HAP-1 (cell line): Measurements from ENCODE around the gene PDK4.

Source experiments
- DNase-seq, 2 experiments: peaks; one replicate each; pipeline ENCODE4 v3.0.0-alpha.2; 2016 to 2020; ENCODE audit warnings: low spot score in 2 of 2
- H3K27me3 ChIP-seq: fragments of 250-450 bp; sonication (Bioruptor Pico); 2 replicates; pipeline ENCODE4 v1.5.1; 2020; ENCODE audit warnings: low read depth, mild to moderate bottlenecking, moderate library complexity
- H3K36me3 ChIP-seq: fragments of 250-450 bp; sonication (Bioruptor Pico); replicated peaks from 2 replicates; pipeline ENCODE4 v1.5.1; 2020; ENCODE audit warnings: mild to moderate bottlenecking
- H3K4me1 ChIP-seq: fragments of 250-450 bp; sonication (Bioruptor Pico); 2 replicates; pipeline ENCODE4 v1.5.1; 2020; ENCODE audit warnings: mild to moderate bottlenecking
- H3K4me3 ChIP-seq: fragments of 250-450 bp; sonication (Bioruptor Pico); 2 replicates; pipeline ENCODE4 v1.5.1; 2020; ENCODE audit warnings: mild to moderate bottlenecking, moderate library complexity
- H3K9me3 ChIP-seq: fragments of 250-450 bp; sonication (Bioruptor Pico); 2 replicates; pipeline ENCODE4 v1.5.1; 2020; ENCODE audit warnings: mild to moderate bottlenecking, moderate library complexity
- in situ Hi-C: fragments of 300-500 bp; cut with MboI; formaldehyde crosslinking; loops from 3 replicates; pipeline ENCODE4 v1.14.3; 2020; ENCODE audit warnings: low sequenced_read_pairs, inconsistent platforms, mixed read lengths

The PDK4 gene

DNA sequence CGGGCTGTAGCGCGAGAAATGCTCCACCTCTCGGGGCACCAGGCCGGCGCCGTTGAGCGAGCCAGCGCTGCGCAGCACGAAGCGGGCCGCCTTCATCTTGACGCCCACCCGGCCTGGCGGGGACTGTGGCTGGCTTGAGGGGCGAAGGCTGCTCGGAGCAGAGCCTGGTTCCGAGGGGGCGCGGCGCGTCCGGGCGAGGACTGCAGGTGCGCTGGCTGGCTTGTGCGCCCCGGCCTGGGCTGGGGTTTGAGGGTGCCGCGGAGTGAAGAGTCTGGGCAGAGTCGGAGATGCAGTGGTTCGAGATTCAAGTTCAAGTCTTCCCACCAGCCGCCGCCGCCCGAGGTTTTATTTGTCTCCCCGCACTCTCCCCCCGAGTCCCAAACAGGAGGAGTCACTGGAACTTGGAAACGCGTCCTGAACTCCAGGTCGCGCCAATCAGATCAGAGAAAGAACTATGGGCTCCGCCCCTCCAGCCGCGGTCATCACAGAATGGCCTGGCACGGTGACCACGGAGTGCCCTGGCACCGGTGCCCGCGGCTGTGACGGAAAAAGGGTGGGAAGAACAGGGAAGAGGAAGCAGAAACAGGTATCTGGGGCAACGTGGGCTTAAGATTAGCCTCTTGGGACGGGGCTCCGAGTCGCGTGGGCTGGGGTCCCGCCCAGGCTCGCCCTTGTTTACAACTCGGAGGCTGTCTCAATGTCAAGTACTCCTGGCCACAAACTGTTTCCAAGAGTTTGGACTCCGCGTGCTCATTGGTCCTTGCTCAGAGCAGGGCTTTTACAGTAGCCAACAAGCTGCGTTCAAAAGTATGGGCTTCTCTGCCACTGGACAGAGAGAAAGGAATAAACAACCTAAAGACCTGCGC lies at the start of gene PDK4:
TSS of gene PDK4 (minus strand) at position 319 of the 866 bp plus-strand sequence. CDS start at position 96, 223 bp downstream.
- peak in 1 of 2 experiments; percentile 56 for DNase-seq
- no peaks in the 10 kb centered on the region for H3K36me3 ChIP-seq
- peak within 1 kb of the TSS; percentile 38 for H3K4me3 ChIP-seq
- H3K9me3 ChIP-seq = no peaks in the 10 kb centered on the region
- H3K27me3 ChIP-seq = no peaks in the 10 kb centered on the region; the same call in 1 of the 2 replicates
- peaks cover 2% of the 10 kb centered on the region; the same call in 1 of the 2 replicates for H3K4me1 ChIP-seq
- in situ Hi-C loops = no loop called here

DNA sequence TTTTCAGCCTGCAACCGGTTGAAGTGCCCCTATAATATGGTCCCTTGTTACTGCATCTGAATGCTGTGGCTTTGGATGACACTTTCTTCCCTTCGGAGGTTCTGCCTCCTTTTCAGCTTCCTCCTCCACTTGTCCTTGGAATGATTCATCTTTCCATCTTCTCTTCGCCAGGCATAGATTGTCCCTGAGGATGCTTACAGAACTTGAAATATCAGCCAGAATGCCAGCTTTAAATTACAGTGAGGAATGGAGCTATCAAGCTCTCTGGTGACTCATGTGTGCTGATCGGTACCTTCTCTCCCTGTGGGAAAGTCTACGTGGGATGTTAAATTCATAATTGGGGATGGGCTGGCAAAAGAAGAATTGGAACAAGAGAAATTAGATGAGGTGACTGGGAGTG lies 45.9 kb upstream of the PDK4 start:
- in situ Hi-C loops = no loop called here
- no peak overlapping the region for H3K4me3 ChIP-seq
- H3K4me1 ChIP-seq = no peaks in the 10 kb centered on the region
- no peaks in the 10 kb centered on the region; the same call in 1 of the 2 replicates for H3K9me3 ChIP-seq
- peaks cover 42% of the 10 kb centered on the region for H3K27me3 ChIP-seq
- no peak for DNase-seq
- no peaks in the 10 kb centered on the region for H3K36me3 ChIP-seq

- in situ Hi-C loops = no loop called here
- peak; percentile 21 to 70 for DNase-seq
- no peaks in the 10 kb centered on the region; the same call in 1 of the 2 replicates for H3K9me3 ChIP-seq
- H3K4me3 ChIP-seq = no peak overlapping the region
- no peaks in the 10 kb centered on the region for H3K36me3 ChIP-seq
- H3K27me3 ChIP-seq = peaks cover 13% of the 10 kb centered on the region
- 0 out of 2 replicates have a peak, but pooled peaks cover 5% of the 10 kb centered on the region for H3K4me1 ChIP-seq
These were observed 40.0 kb upstream of the PDK4 start for GRCh38 chr7:95636140-95636940.

- DNase-seq = no peak
- no peak overlapping the region for H3K4me3 ChIP-seq
- no peaks in the 10 kb centered on the region for H3K9me3 ChIP-seq
- peaks cover 3% of the 10 kb centered on the region; the same call in 1 of the 2 replicates for H3K27me3 ChIP-seq
- no peaks in the 10 kb centered on the region for H3K36me3 ChIP-seq
- H3K4me1 ChIP-seq = 0 out of 2 replicates have a peak, but pooled peaks cover 5% of the 10 kb centered on the region
- in situ Hi-C loops = no loop called here
These were observed 36.3 kb upstream of the PDK4 start for GRCh38 chr7:95632609-95633008.

DNA sequence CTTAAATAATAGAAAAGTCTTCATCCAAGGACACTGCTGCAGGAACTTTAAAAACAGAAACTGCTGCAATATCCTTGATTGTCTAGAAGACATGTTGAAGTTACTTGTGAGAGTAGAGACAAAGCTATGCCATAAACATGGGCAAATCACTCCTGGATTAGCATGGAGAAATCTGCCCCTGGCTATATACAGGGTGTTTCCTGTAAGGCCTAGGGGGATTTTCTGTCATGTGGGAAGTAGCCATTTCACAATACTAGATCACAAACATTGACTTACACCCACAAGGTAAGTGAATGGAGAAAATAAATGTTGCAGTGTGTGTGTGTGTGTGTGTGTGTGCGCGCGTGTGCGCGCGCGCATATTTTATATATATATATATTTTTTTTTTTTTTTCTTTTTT lies 35.2 kb upstream of the PDK4 start:
- in situ Hi-C loops = no loop called here
- peaks cover 3% of the 10 kb centered on the region; the same call in 1 of the 2 replicates for H3K27me3 ChIP-seq
- H3K9me3 ChIP-seq = no peaks in the 10 kb centered on the region
- DNase-seq = no peak
- no peaks in the 10 kb centered on the region for H3K36me3 ChIP-seq
- H3K4me3 ChIP-seq = no peak overlapping the region
- 0 out of 2 replicates have a peak, but pooled peaks cover 2% of the 10 kb centered on the region for H3K4me1 ChIP-seq

GRCh38 chr7:95630702-95631458 lies 34.6 kb upstream of the PDK4 start:
- no peaks in the 10 kb centered on the region for H3K9me3 ChIP-seq
- DNase-seq = no peak
- peaks cover 3% of the 10 kb centered on the region; the same call in 1 of the 2 replicates for H3K27me3 ChIP-seq
- H3K4me3 ChIP-seq = no peak overlapping the region
- no peaks in the 10 kb centered on the region for H3K4me1 ChIP-seq
- no peaks in the 10 kb centered on the region for H3K36me3 ChIP-seq
- in situ Hi-C loops = no loop called here

DNA sequence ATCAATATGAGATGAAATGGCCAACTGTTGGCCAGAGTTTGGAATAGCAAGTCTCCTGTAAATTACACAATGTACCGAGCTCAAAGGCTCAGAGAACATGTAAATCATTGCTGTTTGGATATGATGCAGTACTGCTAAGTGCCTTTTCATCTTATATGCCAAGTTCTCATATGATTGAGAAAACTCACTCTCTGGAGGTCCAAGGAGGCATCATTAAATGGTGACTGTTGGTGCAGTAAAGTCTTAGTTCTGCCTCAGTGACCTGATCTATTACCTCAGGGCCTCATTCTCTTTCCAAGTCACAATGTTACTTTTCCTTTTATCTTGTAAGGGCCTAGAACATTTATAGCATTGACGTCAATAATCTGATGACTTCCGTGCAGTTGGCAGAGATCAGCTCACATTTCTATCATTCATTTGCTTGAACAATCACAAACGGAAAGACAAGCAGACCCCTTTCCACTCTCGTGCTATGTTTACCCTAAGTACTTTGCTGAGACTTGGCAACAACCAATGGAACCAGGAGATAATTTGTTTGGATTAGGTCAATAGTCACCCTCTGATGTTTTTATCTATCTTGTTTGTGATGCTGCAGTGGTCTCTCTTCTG lies 32.6 kb upstream of the PDK4 start:
- Histone ChIP-seq H3K9me3 (no peaks in the 10 kb centered on the region), H3K4me1 (no peaks in the 10 kb centered on the region), H3K4me3 (no peak overlapping the region), H3K36me3 (no peaks in the 10 kb centered on the region), H3K27me3 (peaks cover 2% of the 10 kb centered on the region; the same call in 1 of the 2 replicates)
- in situ Hi-C loops = no loop called here
- DNase-seq = no peak

- no peaks in the 10 kb centered on the region for H3K27me3 ChIP-seq
- no peak for DNase-seq
- no peaks in the 10 kb centered on the region for H3K4me1 ChIP-seq
- no peak overlapping the region for H3K4me3 ChIP-seq
- H3K36me3 ChIP-seq = no peaks in the 10 kb centered on the region
- no peaks in the 10 kb centered on the region for H3K9me3 ChIP-seq
- in situ Hi-C loops = no loop called here
These were observed 27.5 kb upstream of the PDK4 start for GRCh38 chr7:95623788-95624187.

DNA sequence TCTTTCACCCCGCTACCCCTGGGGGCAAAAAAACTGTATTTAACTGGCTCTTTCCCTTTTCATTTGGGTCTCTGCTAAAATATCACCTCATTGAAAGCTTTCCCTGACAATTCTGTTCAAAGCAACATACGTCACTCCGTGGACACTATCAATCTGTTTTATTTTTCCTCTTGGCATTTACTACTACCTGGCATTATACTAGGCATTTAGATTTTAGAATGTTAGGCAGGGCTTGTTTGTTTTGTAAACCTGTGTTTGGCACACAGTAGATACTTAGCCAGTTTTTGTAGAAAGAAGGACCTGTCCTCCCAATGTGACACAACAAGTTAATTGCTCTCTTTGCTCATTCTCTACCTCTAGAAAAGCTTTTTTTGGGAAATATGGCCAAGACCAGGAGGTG lies 26.5 kb upstream of the PDK4 start:
- DNase-seq = no peak
- H3K9me3 ChIP-seq = no peaks in the 10 kb centered on the region
- H3K36me3 ChIP-seq = no peaks in the 10 kb centered on the region
- H3K4me1 ChIP-seq = no peaks in the 10 kb centered on the region
- H3K27me3 ChIP-seq = no peaks in the 10 kb centered on the region
- in situ Hi-C loops = no loop called here
- H3K4me3 ChIP-seq = no peak overlapping the region

DNA sequence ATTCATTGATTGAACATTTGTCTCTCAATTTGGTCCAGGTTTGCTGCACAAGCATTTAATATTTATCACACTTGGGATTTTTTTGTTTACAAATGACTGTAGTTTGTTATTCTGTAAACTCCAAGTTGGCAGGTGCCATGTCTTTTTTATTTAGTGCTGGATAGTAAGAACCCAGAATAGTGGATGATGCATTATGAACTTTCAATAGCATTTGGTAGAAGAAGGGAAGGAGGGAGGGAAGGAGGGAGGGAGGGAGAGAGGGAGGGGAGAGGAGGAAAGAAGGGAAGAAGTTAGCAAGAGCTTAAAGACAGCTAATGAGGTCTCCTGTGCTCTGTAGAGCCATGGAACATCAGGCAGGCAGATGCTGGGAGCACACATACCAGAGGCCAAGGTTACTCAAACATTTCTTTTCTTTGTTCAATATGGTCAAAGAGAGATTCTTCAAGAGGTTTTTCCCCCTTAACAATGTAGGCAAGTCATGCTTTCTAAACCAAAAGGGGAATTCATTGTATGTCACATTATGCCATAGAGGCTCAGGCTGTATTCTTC lies 25.8 kb upstream of the PDK4 start:
- no peaks in the 10 kb centered on the region for H3K4me1 ChIP-seq
- H3K36me3 ChIP-seq = no peaks in the 10 kb centered on the region
- no peaks in the 10 kb centered on the region for H3K27me3 ChIP-seq
- in situ Hi-C loops = no loop called here
- DNase-seq = no peak
- H3K9me3 ChIP-seq = no peaks in the 10 kb centered on the region
- H3K4me3 ChIP-seq = no peak overlapping the region

GRCh38 chr7:95621404-95621803 lies 25.1 kb upstream of the PDK4 start:
- no peak overlapping the region for H3K4me3 ChIP-seq
- H3K9me3 ChIP-seq = no peaks in the 10 kb centered on the region
- no peak for DNase-seq
- in situ Hi-C loops = no loop called here
- H3K4me1 ChIP-seq = no peaks in the 10 kb centered on the region
- H3K36me3 ChIP-seq = no peaks in the 10 kb centered on the region
- H3K27me3 ChIP-seq = no peaks in the 10 kb centered on the region

- Histone ChIP-seq H3K36me3 (no peaks in the 10 kb centered on the region), H3K9me3 (no peaks in the 10 kb centered on the region), H3K27me3 (no peaks in the 10 kb centered on the region), H3K4me1 (no peaks in the 10 kb centered on the region), H3K4me3 (no peak overlapping the region)
- DNase-seq = no peak
- in situ Hi-C loops = no loop called here
These were observed 24.3 kb upstream of the PDK4 start for GRCh38 chr7:95620631-95621030.

- no peaks in the 10 kb centered on the region for H3K27me3 ChIP-seq
- in situ Hi-C loops = no loop called here
- DNase-seq = no peak
- no peaks in the 10 kb centered on the region for H3K4me1 ChIP-seq
- no peaks in the 10 kb centered on the region for H3K36me3 ChIP-seq
- no peaks in the 10 kb centered on the region; the same call in 1 of the 2 replicates for H3K9me3 ChIP-seq
- no peak overlapping the region for H3K4me3 ChIP-seq
These were observed 23.6 kb upstream of the PDK4 start for GRCh38 chr7:95619921-95620320.
